MM.1S (cell line): ENCODE results near the gene LSAMP.

ENCODE experiments used
- EZH2phosphoT487 ChIP-seq: fragments of 300-600 bp; sonication (generic); IDR thresholded peaks from 2 replicates; pipeline ENCODE4 v1.6.1; 2018; ENCODE audit warnings: antibody characterized with exemption, low read length
- TF ChIP-seq, protein P1 (sequence below): fragments of 300-600 bp; sonication (generic); IDR thresholded peaks from 2 replicates; pipeline ENCODE4 v1.5.1; 2016; ENCODE audit warnings: antibody characterized with exemption, low read length, mixed read lengths

DNA sequence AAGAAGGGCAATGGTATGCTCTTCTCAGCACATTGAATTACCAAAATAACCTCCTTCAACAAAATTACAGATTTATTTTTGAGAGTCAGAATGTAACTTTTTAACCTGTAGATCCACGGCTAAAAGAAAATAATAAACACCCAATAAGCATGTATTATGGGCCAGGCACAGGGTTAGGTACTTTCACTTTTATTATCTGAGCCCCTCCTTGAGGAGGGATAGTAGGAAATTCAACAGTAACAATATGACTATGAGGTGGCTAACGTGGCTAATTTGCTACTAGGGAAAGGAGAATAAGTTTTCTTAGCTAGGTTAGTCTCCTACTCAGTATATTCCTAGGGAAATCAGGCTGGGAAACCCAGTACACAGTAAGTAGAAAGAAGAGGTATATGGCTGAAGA lies 515.1 kb downstream of the LSAMP start:
- TF ChIP-seq, protein P1, sequence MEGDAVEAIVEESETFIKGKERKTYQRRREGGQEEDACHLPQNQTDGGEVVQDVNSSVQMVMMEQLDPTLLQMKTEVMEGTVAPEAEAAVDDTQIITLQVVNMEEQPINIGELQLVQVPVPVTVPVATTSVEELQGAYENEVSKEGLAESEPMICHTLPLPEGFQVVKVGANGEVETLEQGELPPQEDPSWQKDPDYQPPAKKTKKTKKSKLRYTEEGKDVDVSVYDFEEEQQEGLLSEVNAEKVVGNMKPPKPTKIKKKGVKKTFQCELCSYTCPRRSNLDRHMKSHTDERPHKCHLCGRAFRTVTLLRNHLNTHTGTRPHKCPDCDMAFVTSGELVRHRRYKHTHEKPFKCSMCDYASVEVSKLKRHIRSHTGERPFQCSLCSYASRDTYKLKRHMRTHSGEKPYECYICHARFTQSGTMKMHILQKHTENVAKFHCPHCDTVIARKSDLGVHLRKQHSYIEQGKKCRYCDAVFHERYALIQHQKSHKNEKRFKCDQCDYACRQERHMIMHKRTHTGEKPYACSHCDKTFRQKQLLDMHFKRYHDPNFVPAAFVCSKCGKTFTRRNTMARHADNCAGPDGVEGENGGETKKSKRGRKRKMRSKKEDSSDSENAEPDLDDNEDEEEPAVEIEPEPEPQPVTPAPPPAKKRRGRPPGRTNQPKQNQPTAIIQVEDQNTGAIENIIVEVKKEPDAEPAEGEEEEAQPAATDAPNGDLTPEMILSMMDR = no peak
- TF ChIP-seq EZH2phosphoT487 = no peak
